Measurements from ENCODE around the gene CBX4. TPM values are rescaled to one million over a fixed set of nuclear protein-coding genes. Genes with fewer than 3 reads are reported as not detected.

Gene CBX4
- total and polyA plus RNA-seq, 2 of the 4 experiments (the other 2 are of a cell fraction): 3.2 to 9.4 TPM

GRCh38 chr17:79836510-79836971, 2.7 kb downstream of the CBX4 start:
- intact Hi-C loops (cut with micrococcal nuclease): loop anchor here (5.0 kb wide), 1 partner anchor 89 kb away; no protein-coding TSS in a partner anchor
- Histone ChIP-seq H3K56ac (ENCODE audit: extremely low read depth, insufficient read depth, low read length) (no peak overlapping the region), H2BK120ac (ENCODE audit: low read depth, low read length) (peak overlapping the region; percentile 10; the same call in 1 of the 2 replicates), H3K14ac (replicated peaks; ENCODE audit: low read depth, low read length) (0 out of 2 replicates have a peak overlapping the region, but pooled peaks have one; percentile 15), H3K9ac (ENCODE audit: low read depth, low read length) (0 out of 2 replicates have a peak overlapping the region, but pooled peaks have one; percentile 5), H2AFZ (replicated peaks; ENCODE audit: low read length, poor library complexity) (peak overlapping the region; percentile 77), H4K91ac (ENCODE audit: insufficient read depth, low read depth, low read length) (0 out of 2 replicates have a peak overlapping the region, but pooled peaks have one; percentile 21), H2BK5ac (ENCODE audit: low read depth, low read length, poor library complexity, severe bottlenecking) (no peak overlapping the region), H3K9me3 (ENCODE audit: control insufficient read depth, insufficient read depth, low read length) (peaks cover 3% of the 10 kb centered on the region; the same call in 1 of the 2 replicates), H3K9me1 (ENCODE audit: insufficient read depth, low read length) (peaks cover 3% of the 10 kb centered on the region; the same call in 1 of the 2 replicates), H3K27me3 (ENCODE audit: control insufficient read depth, insufficient read depth, low read length) (peaks cover 16% of the 10 kb centered on the region), H4K20me1 (ENCODE audit: insufficient read depth, low read length) (peaks cover 55% of the 10 kb centered on the region), H3K27ac (ENCODE audit: insufficient read depth, low read length) (no peak overlapping the region), H2BK15ac (ENCODE audit: low read depth, low read length) (no peak overlapping the region), H3K36me3 (ENCODE audit: control insufficient read depth, insufficient read depth, low read length) (peaks cover 21% of the 10 kb centered on the region; the same call in 1 of the 2 replicates), H3K18ac (ENCODE audit: low read depth, low read length) (no peak overlapping the region), H3K4me3 (ENCODE audit: insufficient read depth, low read depth, low read length) (peak overlapping the region; percentile 79), H4K8ac (ENCODE audit: low read depth in 2 of 2, low read length in 2 of 2) (peak overlapping the region in 1 of 2 experiments; percentile 24; a peak in 1 of 4 replicates), H2AK5ac (ENCODE audit: low read depth, low read length) (peak overlapping the region; percentile 66; the same call in 1 of the 2 replicates), H2BK20ac (ENCODE audit: low read depth, low read length) (no peak overlapping the region), H4K5ac (ENCODE audit: low read depth, low read length) (no peak overlapping the region), H3K79me1 (ENCODE audit: low read depth in 1 of 2, low read length in 2 of 2) (peaks cover 10 to 47% of the 10 kb centered on the region in 2 experiments), H3K23ac (ENCODE audit: low read depth, low read length) (0 out of 2 replicates have a peak overlapping the region, but pooled peaks have one; percentile 38), H3K4me2 (ENCODE audit: low read depth, low read length) (peak overlapping the region; percentile 89), H2AK9ac (replicated peaks; ENCODE audit: low read depth, low read length, poor library complexity) (peak overlapping the region; percentile 87), H3K4ac (ENCODE audit: low read depth, low read length) (peak overlapping the region; percentile 61; the same call in 1 of the 2 replicates), H3K4me1 (ENCODE audit: control insufficient read depth, insufficient read depth, low read length) (peaks cover 26% of the 10 kb centered on the region)
- peak; percentile 19 for DNase-seq
- WGBS, 2 experiments (ENCODE audit: extremely low coverage in 2 of 2, insufficient read length in 1 of 2): 10% methylated on average over 2 of the region's 18 CpGs; no CpG with 5 or more reads in 1 of the 2 experiments
- ATAC-seq (ENCODE audit: low read depth): no peak
- POLR2A ChIA-PET (ENCODE audit: unreplicated experiment): no interaction called here
- no peak for TF ChIP-seq MAZ (IDR thresholded peaks at IDR 0.05; ENCODE audit: borderline replicate concordance, low read depth, low read length)
- TF ChIP-seq CEBPB (IDR thresholded peaks at IDR 0.05; ENCODE audit: low read depth, low read length): peak; percentile 83
- no peak for TF ChIP-seq ELK1 (IDR thresholded peaks at IDR 0.05; ENCODE audit: borderline replicate concordance, low read depth, low read length)
- TF ChIP-seq CHD1 (IDR thresholded peaks at IDR 0.05; ENCODE audit: low read depth, low read length): no peak
- TF ChIP-seq POLR2A (IDR thresholded peaks at IDR 0.05; ENCODE audit: low read depth, low read length): no peak
- TF ChIP-seq MAFK (IDR thresholded peaks at IDR 0.05; ENCODE audit: low read depth, low read length): no peak
- no peak for TF ChIP-seq RAD21 (IDR thresholded peaks at IDR 0.05; ENCODE audit: low read length)
- TF ChIP-seq RFX5 (IDR thresholded peaks at IDR 0.05; ENCODE audit: low read depth, low read length): no peak
- dilution Hi-C loops (cut with HindIII; ENCODE audit: low sequenced_read_pairs, unreplicated experiment): no loop called here
- BruUV-seq (replicated peaks): no TSS peak
- CTCF ChIA-PET: interaction anchor here (0.6 to 1.4 kb wide), 4 partner anchors 14 to 217 kb away, joined by 3 to 5 read pairs (median 3); no protein-coding TSS in a partner anchor
- in situ Hi-C loops (cut with MboI; ENCODE audit: low sequenced_read_pairs): no loop called here

Measured in IMR-90 (cell line).